GM19240 (cell line): Measurements from ENCODE around the gene CSF2RB.

ENCODE experiments used
- DNase-seq: peaks from one replicate; pipeline ENCODE4 v3.0.0; 2011; ENCODE audit warnings: low spot score; ENCODE audit not compliant: insufficient read length

Gene CSF2RB

GRCh38 chr22:36887162-36887561 lies 26.3 kb upstream of the CSF2RB start:
- no peak for DNase-seq

GRCh38 chr22:36891646-36892045 lies 21.8 kb upstream of the CSF2RB start:
- no peak for DNase-seq

GRCh38 chr22:36892292-36892691 lies 21.1 kb upstream of the CSF2RB start:
- DNase-seq, result no peak

DNA sequence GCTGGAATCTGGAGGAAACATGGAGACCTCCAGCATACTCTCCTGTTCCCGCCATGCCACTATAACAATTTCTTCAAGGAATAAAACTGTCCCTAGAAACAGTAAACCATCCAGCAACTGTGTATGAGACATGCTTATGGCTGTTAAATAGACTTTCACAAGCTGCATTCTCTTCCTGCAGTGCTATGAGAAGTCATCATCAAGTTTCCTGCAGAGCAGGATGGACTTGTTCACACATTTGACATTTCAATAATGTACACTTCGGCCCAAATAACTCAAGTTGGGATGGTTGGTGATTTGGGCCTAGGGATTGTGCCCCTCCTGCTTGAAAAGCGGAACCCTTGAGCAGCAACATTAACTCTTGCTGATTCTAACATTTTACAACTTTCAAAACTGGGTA lies 20.2 kb upstream of the CSF2RB start:
- DNase-seq, result no peak

DNA sequence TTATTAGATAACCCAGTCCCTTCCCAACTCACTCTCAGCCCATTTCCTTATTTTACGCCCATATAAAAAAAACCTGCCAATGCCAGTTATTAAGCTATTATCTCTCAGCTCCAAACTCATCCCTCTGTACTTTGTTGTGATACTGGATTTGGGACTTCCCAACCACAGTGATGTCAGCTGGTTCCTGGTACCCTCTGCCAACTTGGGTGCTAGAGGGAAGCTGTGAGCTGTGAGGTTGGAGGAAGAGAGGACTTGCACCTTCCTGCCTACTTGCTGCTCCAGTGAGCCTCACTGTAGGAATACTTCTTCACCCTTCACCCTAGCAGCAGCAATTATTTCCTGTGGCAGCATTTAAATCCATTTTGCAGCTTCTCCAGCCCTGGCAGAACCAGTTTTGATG lies 19.2 kb upstream of the CSF2RB start:
- DNase-seq, result no peak

GRCh38 chr22:36897611-36898010 lies 15.8 kb upstream of the CSF2RB start:
- no peak for DNase-seq

DNA sequence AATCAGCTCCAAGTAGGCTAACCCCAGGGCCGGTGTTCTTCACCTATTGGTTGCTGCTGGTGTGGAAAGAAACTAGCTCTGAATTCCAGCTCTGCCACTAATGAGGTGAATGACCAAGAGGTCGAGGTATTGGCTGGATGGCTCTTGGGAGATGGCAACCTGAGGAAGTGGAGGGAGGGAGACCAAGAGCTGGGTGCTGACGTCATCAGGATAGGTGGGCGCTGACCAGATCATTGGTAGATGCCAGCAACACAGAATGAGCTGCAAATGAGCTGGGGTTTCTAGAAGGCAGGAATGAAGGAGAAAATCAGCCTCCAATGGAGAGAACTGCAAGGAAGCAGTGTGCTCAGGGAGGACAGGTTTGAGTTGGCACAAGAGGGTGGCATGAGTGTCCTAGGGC lies 14.7 kb upstream of the CSF2RB start:
- DNase-seq, result no peak

DNA sequence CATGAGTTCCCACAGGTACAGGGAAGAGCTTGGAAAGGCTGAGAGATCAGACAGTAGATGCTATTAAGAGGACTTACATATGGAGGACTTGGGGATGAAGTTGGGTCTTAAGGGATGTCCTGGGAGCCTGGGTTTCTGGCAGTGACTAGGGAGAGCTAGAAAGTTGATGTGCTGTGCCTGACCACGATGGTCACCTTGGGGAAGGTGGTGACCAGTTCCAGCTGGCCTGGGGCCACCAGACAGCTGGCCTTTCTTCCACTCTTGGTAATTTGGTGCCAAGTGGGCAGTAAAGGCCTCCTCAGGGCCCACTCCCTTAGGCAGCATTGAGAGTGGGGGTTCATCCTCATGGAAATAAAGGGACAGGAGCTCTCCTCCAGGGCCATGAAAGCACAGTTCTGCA lies 13.9 kb upstream of the CSF2RB start:
- no peak for DNase-seq

DNA sequence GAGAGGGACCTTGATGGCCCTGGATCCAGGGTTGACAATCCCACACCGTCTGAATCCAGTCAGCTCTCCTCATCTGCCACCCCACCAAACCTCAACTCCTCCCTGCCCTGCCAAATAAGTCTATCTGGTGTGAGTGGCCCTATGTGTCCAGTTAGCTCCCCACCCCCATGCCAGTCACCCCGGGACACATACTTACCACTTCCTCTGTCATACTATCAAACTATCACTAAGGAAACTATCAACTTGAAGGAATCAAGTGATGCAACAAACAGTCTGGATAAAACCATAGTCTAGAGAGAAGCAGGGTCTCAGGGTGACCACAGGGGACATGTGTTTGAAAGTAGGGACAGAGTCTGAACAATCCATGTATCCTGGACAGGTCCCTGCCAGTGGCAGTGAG lies 13.2 kb upstream of the CSF2RB start:
- DNase-seq, result no peak

DNA sequence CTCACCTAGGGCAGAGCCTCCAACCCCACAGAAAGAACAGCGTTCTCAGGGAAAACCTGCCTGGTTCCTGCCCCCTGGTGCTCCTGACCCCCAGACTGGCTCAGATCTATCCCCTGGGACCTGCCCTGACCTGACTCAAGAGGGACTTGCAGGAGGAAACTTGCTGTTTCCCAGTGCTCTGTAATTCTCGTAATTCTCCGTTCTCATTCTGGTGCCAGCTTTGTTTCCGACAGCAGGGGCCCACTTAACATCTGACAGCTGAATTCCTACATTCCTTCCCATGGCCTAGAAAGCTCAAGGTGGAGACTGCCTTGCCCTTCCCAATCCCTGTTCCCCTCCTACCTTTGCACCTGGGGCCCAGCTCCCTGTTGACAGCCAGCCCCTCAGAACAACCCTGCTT lies 12.5 kb upstream of the CSF2RB start:
- DNase-seq, result no peak

- no peak for DNase-seq
Measured at GRCh38 chr22:36901411-36902142, 11.9 kb upstream of the CSF2RB start.

- DNase-seq, result no peak
Measured at GRCh38 chr22:36902143-36902926, 11.1 kb upstream of the CSF2RB start.

DNA sequence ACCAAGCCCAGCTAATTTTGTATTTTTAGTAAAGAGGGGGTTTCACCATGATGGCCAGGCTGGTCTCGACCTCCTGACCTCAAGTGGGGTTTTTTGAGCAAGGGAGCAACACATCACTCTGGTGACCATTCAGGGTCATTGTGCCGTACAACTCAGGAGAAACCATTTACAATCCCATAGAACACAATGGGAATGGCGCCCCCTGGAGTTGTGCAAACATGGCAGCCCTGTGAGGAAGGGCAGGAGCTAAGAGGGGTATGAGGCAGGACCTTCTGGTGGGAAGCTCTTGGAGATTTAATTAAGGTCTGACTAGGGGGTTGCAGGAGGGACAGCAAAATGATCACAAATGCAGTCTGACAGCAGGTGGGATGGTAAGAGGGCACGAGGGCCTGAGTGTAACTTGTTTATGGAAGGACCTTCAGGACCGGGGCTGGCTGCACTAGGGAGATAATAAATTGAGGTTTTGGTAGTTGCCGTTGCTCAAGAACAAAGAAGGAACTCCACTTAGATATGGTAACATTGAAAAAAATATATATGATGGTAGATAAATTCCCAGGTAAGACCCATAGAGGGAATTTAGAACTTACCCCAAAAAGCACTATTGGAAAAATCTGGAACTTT lies 9.1 kb upstream of the CSF2RB start:
- no peak for DNase-seq

GRCh38 chr22:36907253-36908195 lies 5.9 kb upstream of the CSF2RB start:
- DNase-seq, result no peak

DNA sequence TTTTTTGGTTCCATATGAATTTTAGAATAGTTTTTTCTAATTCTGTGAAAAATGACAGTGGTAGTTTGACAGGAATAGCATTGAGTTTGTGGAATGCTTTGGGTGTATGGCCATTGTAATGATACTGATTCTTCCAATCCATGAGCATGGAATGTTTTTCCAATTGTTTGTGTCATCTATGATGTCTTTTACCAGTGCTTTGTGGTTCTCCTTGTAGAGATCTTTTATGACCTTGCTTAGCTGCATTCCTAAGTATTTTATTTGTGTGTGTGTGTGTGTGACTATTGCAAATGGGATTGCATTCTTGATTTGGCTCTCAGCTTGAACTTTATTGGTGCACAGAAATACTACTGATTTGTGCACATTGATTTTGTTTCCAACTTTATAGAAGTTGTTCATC lies 3.0 kb upstream of the CSF2RB start:
- DNase-seq, result no peak

- no peak for DNase-seq
Measured at GRCh38 chr22:36911887-36912661, 1.4 kb upstream of the CSF2RB start.

DNA sequence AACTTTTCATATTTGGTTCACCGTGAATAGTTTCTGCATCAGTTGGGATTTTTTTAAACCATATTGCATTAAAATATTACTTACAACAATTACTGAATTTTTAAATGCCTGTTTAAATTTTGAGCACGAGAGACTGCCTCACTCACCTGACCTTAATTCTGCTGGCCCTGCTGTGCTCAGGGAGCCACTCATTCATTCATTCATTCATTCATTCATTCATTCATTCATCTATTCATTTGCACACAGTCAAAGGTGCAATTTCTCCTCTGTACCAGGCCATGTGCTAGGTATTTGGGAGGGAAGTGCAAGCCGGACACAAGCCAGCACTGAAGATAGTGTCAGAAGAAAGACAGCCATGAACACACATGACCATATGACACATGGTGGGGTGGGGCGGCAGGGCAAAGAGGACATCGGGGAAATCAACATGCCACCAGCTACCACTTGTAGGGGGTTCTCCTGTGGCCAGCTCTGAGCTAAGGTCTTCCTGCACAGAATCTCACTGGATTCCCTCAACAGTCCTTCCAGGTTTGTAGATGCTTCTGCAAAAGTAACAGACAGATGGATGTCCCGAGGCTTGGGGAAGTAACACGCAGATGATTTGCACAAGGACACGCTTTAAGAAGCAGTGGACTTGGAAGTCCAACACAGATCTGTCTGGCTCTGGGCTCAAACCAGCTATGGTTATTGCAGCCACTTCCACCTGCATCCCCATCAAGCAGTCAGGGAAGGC lies 568 bp upstream of the CSF2RB start:
- no peak for DNase-seq

- DNase-seq, result no peak
Measured at GRCh38 chr22:36914390-36914752, 943 bp downstream of the CSF2RB start.

DNA sequence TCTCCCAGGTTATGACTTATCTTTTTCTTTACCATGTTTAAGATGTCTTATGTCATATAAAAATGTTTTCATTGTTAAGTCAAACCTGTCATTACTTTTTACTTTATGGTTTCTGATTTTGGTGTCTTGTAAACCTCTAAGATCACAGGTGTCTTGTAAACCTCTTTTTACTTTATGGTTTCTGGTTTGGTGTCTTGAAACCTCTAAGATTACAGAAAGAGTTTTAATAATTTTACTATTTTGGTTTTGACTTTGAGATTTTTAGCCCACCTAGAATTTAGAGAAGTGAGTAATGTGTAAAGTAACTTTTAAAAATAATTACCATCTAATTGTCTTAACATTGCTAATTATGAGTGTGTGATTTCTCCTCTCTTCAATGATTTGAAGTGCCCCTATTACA lies 2.6 kb downstream of the CSF2RB start:
- DNase-seq, result no peak
